Measurements from ENCODE around the gene DNAJC15.
"Not testable (repeated sequence)": the region's sequence is repeated elsewhere in the genome, so short reads cannot be mapped to it uniquely, and the experiment has no call there.

Gene DNAJC15

GRCh38 chr13:43023289-43023963, at the start of gene DNAJC15:
Gene DNAJC15 (plus strand): TSS chr13:43023586. CDS start chr13:43023627, 41 bp downstream.
- DNase-seq (ENCODE audit: low read depth, low spot score): peak; percentile 59

- no peak for DNase-seq (ENCODE audit: low read depth, low spot score)
Observed at GRCh38 chr13:42976066-42976465, 47.3 kb upstream of the DNAJC15 start.

GRCh38 chr13:42977219-42977659, 46.1 kb upstream of the DNAJC15 start:
- DNase-seq (ENCODE audit: low read depth, low spot score): no peak

- DNase-seq (ENCODE audit: low read depth, low spot score): no peak
Observed at GRCh38 chr13:42981317-42981716, 42.1 kb upstream of the DNAJC15 start.

GRCh38 chr13:42981853-42982252, 41.5 kb upstream of the DNAJC15 start:
- no peak for DNase-seq (ENCODE audit: low read depth, low spot score)

- DNase-seq (ENCODE audit: low read depth, low spot score): no peak
Observed at GRCh38 chr13:42984026-42984425, 39.4 kb upstream of the DNAJC15 start.

- no peak for DNase-seq (ENCODE audit: low read depth, low spot score)
Observed at GRCh38 chr13:42984691-42985090, 38.7 kb upstream of the DNAJC15 start.

- no peak for DNase-seq (ENCODE audit: low read depth, low spot score)
Observed at GRCh38 chr13:42985312-42986175, 37.8 kb upstream of the DNAJC15 start.

GRCh38 chr13:42986176-42986574, 37.2 kb upstream of the DNAJC15 start:
- no peak for DNase-seq (ENCODE audit: low read depth, low spot score)

- no peak for DNase-seq (ENCODE audit: low read depth, low spot score)
Observed at GRCh38 chr13:42990291-42991232, 32.8 kb upstream of the DNAJC15 start.

- DNase-seq (ENCODE audit: low read depth, low spot score): not testable (repeated sequence)
Observed at GRCh38 chr13:42991233-42991897, 32.0 kb upstream of the DNAJC15 start.

GRCh38 chr13:42991898-42992763, 31.3 kb upstream of the DNAJC15 start, which contains the start of gene EPSTI1:
Gene EPSTI1 (minus strand): TSS chr13:42992241. CDS start chr13:42992165, 76 bp downstream.
- DNase-seq (ENCODE audit: low read depth, low spot score): peak; percentile 48

GRCh38 chr13:42992764-42993122, 30.6 kb upstream of the DNAJC15 start:
- DNase-seq (ENCODE audit: low read depth, low spot score): no peak

- DNase-seq (ENCODE audit: low read depth, low spot score): no peak
Observed at GRCh38 chr13:42994878-42995277, 28.5 kb upstream of the DNAJC15 start.

- DNase-seq (ENCODE audit: low read depth, low spot score): no peak
Observed at GRCh38 chr13:42996584-42996983, 26.8 kb upstream of the DNAJC15 start.

GRCh38 chr13:42997381-42997780, 26.0 kb upstream of the DNAJC15 start:
- DNase-seq (ENCODE audit: low read depth, low spot score): no peak

GRCh38 chr13:42999491-42999890, 23.9 kb upstream of the DNAJC15 start:
- no peak for DNase-seq (ENCODE audit: low read depth, low spot score)

GRCh38 chr13:43000676-43001075, 22.7 kb upstream of the DNAJC15 start:
- no peak for DNase-seq (ENCODE audit: low read depth, low spot score)

- DNase-seq (ENCODE audit: low read depth, low spot score): no peak
Observed at GRCh38 chr13:43002021-43002420, 21.4 kb upstream of the DNAJC15 start.

- DNase-seq (ENCODE audit: low read depth, low spot score): no peak
Observed at GRCh38 chr13:43003010-43003409, 20.4 kb upstream of the DNAJC15 start.
